Smooth muscle cell (in vitro differentiated cells): ENCODE measurements around the gene GLTPD2. TPM values are rescaled to one million over a fixed set of nuclear protein-coding genes. Genes with fewer than 3 reads are reported as not detected.

Source experiments
- DNase-seq: peaks from one replicate; lab custom pipeline; 2025; ENCODE audit not compliant: unreplicated experiment; lab: John Stamatoyannopoulos, UW
- H2AFZ ChIP-seq: fragments of 200-600 bp; sonication (generic); 2 replicates; pipeline ENCODE4 v1.6.0; 2016; ENCODE audit warnings: antibody characterized with exemption, low read depth, mild to moderate bottlenecking
- H3F3A ChIP-seq: fragments of 200-600 bp; sonication (generic); 2 replicates; pipeline ENCODE4 v1.6.0; 2017; ENCODE audit warnings: antibody characterized with exemption, low read depth
- H3K27ac ChIP-seq: fragments of 200-600 bp; sonication (generic); 2 replicates; pipeline ENCODE4 v1.5.1; 2016; ENCODE audit warnings: low read depth, mild to moderate bottlenecking
- H3K27me3 ChIP-seq: fragments of 200-600 bp; sonication (generic); 2 replicates; pipeline ENCODE4 v1.6.1; 2016; ENCODE audit warnings: low read depth, mild to moderate bottlenecking
- H3K36me3 ChIP-seq: fragments of 200-600 bp; sonication (generic); 2 replicates; pipeline ENCODE4 v1.5.1; 2016; ENCODE audit warnings: low read depth
- H3K4me1 ChIP-seq: fragments of 200-600 bp; sonication (generic); 2 replicates; pipeline ENCODE4 v1.5.1; 2016; ENCODE audit warnings: low read depth
- H3K4me2 ChIP-seq: fragments of 200-600 bp; sonication (generic); 2 replicates; pipeline ENCODE4 v1.6.0; 2016; ENCODE audit warnings: mild to moderate bottlenecking
- H3K4me3 ChIP-seq: fragments of 200-600 bp; sonication (generic); 2 replicates; pipeline ENCODE4 v1.5.1; 2016; ENCODE audit warnings: mild to moderate bottlenecking
- H3K79me2 ChIP-seq: fragments of 200-600 bp; sonication (generic); 2 replicates; pipeline ENCODE4 v1.6.0; 2016; ENCODE audit warnings: low read depth, mild to moderate bottlenecking
- H3K9ac ChIP-seq: fragments of 200-600 bp; sonication (generic); 2 replicates; pipeline ENCODE4 v1.6.0; 2016; ENCODE audit warnings: low read depth
- H3K9me3 ChIP-seq: fragments of 200-600 bp; sonication (generic); replicated peaks from 2 replicates; pipeline ENCODE4 v1.5.1; 2016; ENCODE audit warnings: low read depth
- H4K20me1 ChIP-seq: fragments of 200-600 bp; sonication (generic); 2 replicates; pipeline ENCODE4 v1.6.0; 2016; ENCODE audit warnings: low read depth
- CTCF ChIP-seq: fragments of 200-600 bp; sonication (generic); IDR thresholded peaks from 2 replicates; pipeline ENCODE4 v1.5.1; 2017; ENCODE audit warnings: borderline replicate concordance, mild to moderate bottlenecking, antibody characterized with exemption; ENCODE audit not compliant: insufficient read depth, poor library complexity, severe bottlenecking
- WGBS: methylation state at CpG from one replicate; pipeline ENCODE4 v1.1.7; 2016; ENCODE audit warnings: low lambda C conversion rate; 5-methylcytosine and 5-hydroxymethylcytosine counted together
- polyA plus RNA-seq: library from polyadenylated mRNA; unstranded; fragments of >200 nt; fragmentation: Nextera tagmentation; extraction: Ambion mirVana; gene quantifications from 2 replicates; pipeline ENCODE4 v1.2.1, GENCODE V29; 2016
- total RNA-seq: library from RNA; depleted of rRNA; stranded (reverse); fragments of >200 nt; gene quantifications from 2 replicates; pipeline ENCODE4 v1.2.3, GENCODE V29; 2014

GLTPD2 gene
- total and polyA plus RNA-seq, 2 experiments from 2014 or later: 0.89 TPM; not detected in 1

GRCh38 chr17:4833178-4833940 lies 44.6 kb downstream of the GLTPD2 start, which contains the start of gene MINK1:
Gene MINK1, plus strand, starts transcription at chr17:4833340. Its CDS starts 244 bp downstream, at chr17:4833584.
- 1% methylated on average over 70 of the region's 91 CpGs for WGBS
- peak; percentile 77 for DNase-seq

GRCh38 chr17:4833941-4834680 lies 45.3 kb downstream of the GLTPD2 start:
- H3K4me2 ChIP-seq: peak overlapping the region; percentile 96
- H3K36me3 ChIP-seq: no peaks in the 10 kb centered on the region
- peaks cover 10% of the 10 kb centered on the region for H3F3A ChIP-seq
- no peaks in the 10 kb centered on the region for H3K27me3 ChIP-seq
- DNase-seq: no peak
- H3K27ac ChIP-seq: peak overlapping the region; percentile 87
- H3K4me3 ChIP-seq: peak overlapping the region; percentile 90
- no peak for TF ChIP-seq CTCF
- peak overlapping the region; percentile 92 for H2AFZ ChIP-seq
- peaks cover 44% of the 10 kb centered on the region for H3K79me2 ChIP-seq
- H3K9ac ChIP-seq: peak overlapping the region; percentile 88
- peaks cover 48% of the 10 kb centered on the region for H4K20me1 ChIP-seq
- no peaks in the 10 kb centered on the region for H3K9me3 ChIP-seq
- peaks cover under 1% of the 10 kb centered on the region for H3K4me1 ChIP-seq
- 9% methylated on average over 15 of the region's 15 CpGs for WGBS

More at GRCh38 chr17:4833178-4833940, 44.6 kb downstream of the GLTPD2 start, which contains the start of gene MINK1:
- Histone ChIP-seq H3K4me1 (no peaks in the 10 kb centered on the region), H2AFZ (peak within 1 kb of the TSS; percentile 92), H3K27me3 (no peaks in the 10 kb centered on the region), H3F3A (peaks cover 15% of the 10 kb centered on the region), H3K4me2 (peak within 1 kb of the TSS; percentile 96), H3K9ac (peak within 1 kb of the TSS; percentile 88), H3K4me3 (peak within 1 kb of the TSS; percentile 90), H4K20me1 (peaks cover 45% of the 10 kb centered on the region), H3K36me3 (no peaks in the 10 kb centered on the region), H3K9me3 (no peaks in the 10 kb centered on the region), H3K27ac (peak within 1 kb of the TSS; percentile 87), H3K79me2 (peaks cover 43% of the 10 kb centered on the region)
- no peak for TF ChIP-seq CTCF

GRCh38 chr17:4834681-4835020 lies 45.9 kb downstream of the GLTPD2 start:
- no peaks in the 10 kb centered on the region for H3K9me3 ChIP-seq
- no peaks in the 10 kb centered on the region for H3K27me3 ChIP-seq
- H2AFZ ChIP-seq: no peak overlapping the region
- H3K4me1 ChIP-seq: peaks cover 6% of the 10 kb centered on the region
- TF ChIP-seq CTCF: no peak
- H3F3A ChIP-seq: peaks cover 13% of the 10 kb centered on the region
- no peaks in the 10 kb centered on the region for H3K36me3 ChIP-seq
- H3K4me3 ChIP-seq: peak overlapping the region; percentile 90
- 80% methylated on average over 4 of the region's 4 CpGs for WGBS
- peaks cover 53% of the 10 kb centered on the region for H4K20me1 ChIP-seq
- peak overlapping the region; percentile 87 for H3K27ac ChIP-seq
- H3K4me2 ChIP-seq: peak overlapping the region; percentile 96
- no peak for DNase-seq
- peaks cover 49% of the 10 kb centered on the region for H3K79me2 ChIP-seq
- no peak overlapping the region for H3K9ac ChIP-seq
